Fibroblast of skin of left quadriceps (primary cell): Measurements from ENCODE around the gene FAM234B.
"Not testable (repeated sequence)": the region's sequence is repeated elsewhere in the genome, so short reads cannot be mapped to it uniquely, and the experiment has no call there.

Experiments
- DNase-seq, 2 experiments: peaks; one replicate each; pipeline ENCODE4 v3.0.0-alpha.2; 2013; ENCODE audit warnings: low read depth in 2 of 2

The FAM234B gene

DNA sequence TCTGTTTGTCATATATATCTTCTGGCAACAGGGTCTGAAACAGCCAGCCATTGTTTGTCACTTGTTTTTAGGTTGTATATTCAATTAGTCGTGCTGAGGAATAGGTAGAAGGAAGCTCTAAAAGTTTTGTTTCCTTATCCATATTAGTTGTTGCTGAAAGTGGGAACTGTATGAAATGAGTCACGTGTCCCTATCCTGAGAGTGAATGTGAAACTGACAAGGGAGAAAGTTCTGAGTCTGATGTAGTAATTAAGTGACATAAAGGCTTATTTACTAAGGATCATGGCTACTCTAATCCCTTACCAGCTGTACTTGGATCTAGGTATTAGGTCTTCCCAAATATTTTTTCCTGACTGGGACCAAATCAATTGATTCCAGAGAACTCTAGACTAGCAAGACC, 16.4 kb downstream of the FAM234B start:
- DNase-seq, result no peak

DNA sequence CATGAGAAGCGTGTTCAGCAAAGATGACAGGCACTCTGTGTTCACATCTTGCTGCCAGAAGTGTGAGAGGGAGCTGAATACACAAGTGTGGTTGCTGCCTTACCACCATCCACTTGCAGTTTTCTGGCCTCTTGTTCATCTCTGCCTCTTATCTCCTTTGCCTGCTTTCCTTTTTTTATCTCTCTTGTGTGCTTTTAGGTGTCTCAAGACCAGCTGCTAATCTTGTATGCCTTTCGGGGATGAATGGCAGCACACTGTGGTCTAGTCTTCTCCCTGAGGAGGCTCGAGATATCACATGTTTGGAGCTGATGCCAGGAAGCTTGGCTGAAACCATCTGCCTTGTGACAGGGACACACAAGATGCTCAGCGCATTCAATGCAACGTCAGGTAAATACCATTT, 17.2 kb downstream of the FAM234B start:
- no peak for DNase-seq

DNA sequence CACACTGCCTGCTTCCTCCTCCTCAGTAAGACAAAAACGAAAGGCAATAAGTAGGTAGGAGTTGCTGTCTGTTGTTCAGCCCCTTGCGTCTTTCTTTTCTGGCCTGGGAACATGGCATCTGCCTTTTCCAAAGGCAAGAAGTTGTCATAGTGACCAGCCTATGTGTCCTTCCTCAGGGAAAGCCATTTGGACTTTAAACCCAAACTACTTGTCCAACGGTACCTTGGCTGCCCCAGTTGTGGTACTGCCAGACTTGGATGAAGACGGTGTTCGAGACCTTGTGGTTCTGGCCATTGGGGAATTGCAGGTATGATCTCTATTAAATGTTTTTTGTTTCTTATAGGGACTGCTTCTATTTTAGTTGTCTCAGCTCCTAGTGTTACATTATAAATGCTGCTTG, 18.5 kb downstream of the FAM234B start:
- no peak for DNase-seq

DNA sequence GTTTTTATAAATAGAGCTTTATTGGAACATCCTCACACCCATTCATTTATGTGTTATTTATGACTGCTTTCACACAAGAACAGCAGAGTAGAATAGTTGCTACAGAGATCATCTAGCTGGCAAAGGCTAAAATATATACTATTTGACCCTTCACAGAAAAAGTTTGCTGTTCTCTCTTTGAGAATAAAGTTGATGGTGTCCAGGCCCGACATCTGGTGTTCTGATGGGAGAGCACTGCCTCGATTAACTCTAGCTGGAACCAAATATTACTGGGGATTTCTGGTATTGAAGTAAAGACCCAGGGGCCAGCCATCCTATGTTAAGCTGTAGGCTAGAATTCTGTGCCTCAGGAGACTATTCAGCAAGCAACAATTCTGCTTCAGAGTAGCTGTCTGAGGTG, 21.8 kb downstream of the FAM234B start:
- no peak for DNase-seq

DNA sequence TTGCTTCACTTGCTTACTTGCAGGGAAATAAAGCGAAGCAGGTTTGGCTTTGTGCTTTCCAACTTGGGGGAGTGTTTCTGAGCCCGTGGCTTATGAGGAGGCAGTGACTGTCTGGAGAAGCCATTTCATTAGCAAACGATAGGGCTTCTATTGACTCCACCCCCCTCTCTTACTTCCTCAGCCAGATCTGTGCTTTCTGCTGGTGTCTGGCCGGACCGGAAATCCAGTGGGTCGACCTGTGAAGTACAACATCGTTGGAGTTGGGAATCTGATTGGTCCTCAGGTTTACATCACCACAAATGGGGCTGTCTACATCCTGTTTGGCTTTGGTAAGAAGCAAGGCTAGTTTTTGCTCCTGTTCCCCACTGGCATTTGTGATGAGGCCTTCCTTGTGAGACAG, 22.3 kb downstream of the FAM234B start:
- DNase-seq, result no peak

DNA sequence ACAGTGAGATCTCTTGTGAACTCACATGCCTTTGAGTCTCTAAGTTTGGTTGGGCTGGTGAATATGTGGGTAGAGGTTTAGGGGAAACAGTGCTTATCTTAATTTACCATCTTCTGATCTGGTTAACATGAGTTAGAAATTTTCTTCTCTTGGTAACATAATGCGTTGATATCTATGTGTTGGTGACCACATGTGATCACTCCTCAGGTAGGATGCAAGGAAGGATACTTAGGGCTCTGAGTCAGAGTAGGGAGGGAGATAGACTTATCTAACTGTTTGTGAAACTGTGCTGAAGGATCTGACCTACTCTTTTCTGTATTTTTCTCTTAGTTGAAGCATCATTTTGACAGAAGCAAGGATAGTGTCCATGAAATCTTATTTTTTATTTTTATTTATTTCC, 23.1 kb downstream of the FAM234B start:
- DNase-seq, result no peak

DNA sequence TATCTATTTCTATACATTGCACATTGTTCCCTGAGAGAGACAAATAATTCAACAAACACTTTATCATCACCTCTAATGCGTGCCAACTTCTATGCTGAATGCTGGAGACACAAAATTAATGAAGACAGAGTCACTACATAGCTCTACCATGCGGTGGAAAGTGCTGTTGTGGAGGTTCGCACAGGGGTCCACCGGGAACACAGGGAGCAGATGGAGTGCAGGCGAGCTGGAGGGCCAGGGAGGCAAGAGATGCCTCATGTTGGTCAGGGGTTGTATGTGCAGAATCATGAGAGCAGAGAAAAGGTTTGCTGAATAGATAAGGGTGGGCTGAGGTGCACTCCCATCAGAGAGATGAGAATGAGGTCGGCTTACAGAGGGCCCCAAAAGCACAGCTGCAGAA, 25.2 kb downstream of the FAM234B start:
- DNase-seq, result no peak

DNA sequence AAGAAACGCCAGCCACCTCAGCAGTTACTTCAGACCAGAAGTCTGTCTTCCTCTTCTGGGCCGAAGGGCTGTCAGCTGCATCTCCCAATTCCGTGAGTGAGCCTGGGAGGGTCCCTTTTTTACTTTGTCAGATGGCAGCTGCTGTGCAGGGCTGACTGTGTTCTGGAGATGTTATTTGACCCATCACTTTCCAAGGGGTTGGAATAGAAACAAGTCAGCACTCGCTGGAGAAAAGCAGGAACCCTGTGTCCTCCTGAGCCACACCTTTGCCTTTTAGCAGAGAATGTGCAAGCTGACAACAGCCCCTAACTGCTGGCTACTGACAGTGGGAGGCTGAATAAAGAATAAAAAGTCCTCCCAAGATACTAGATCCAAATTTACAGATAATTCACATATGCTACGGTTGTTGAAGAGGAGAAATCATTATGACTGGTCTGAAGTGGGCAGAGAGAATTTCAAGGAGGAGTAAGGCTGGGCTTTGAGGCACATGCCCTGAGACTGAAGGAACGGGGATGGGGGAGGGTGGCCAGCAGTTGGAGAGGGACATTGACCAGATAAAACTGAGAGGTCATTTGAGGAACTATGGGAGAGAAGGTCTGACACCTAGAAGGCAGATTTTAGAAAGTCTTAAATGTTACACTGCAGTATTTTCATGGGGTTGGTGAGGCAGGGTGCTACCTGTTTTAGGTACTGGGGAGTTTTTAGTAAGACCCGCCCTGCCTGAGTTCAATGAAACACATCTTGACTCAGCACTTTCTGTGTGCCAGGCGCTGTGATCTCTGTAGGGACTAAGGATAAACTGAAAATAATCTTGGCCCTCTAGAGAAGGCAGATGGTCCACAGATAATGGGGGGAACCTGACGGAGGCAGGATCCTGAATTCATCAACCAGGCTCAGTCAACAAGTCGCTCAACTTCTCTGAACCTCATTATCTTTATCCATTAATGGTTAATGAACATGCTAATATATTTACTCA, 27.4 kb downstream of the FAM234B start:
- DNase-seq, result no peak

DNA sequence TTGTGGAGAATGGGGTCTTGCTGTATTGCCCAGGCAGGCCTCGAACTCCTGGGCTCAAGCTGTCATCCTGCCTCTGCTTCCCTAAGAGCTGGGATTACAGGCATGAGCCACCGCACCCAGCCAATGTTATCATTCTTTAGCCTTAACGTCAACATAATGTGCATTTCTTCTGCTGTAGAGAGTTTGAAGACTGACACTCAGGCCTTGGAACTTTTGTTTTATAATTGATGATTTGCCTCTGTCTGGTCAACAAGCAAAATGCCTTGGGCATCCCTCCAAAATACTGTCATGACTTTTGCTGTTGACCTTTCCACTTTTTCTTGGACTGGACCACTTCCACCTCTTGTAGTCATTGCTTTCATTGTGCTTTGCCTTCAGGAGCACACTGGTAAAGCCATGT, 29.0 kb downstream of the FAM234B start:
- no peak for DNase-seq

DNA sequence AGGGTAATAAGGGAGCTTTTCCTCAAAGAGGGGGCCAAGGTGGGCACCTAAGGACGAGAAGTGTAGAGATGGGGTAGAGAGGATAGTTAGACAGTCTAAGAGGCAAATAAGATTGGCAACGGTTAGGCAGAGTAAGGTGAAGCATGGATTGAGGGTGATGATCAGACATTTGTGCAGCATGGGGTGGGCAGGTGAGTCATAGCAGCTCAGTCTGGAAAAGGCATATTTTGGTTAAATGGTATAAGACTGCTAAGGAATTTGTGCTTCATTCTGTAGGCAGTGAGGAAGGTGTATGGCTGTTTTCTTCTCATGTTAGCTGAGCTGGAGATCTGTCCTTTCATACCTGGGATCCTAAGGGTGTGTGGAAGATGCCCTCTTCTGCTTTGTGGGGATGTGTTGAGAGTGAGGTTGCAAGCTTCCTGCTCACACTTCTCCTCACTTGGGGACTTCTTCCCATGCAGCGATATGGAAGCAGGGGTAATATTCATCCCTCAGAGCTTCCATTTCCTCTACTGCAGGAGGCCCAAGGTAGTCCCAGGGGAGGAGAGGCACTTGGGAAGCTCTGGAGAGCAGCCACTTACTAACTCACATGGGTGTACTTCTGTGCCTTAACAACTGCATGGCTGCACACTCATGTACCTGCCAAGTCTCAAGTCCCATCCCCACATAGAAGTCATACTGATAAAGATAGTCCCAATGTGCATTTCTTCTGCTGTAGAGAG, 30.4 kb downstream of the FAM234B start:
- no peak for DNase-seq

DNA sequence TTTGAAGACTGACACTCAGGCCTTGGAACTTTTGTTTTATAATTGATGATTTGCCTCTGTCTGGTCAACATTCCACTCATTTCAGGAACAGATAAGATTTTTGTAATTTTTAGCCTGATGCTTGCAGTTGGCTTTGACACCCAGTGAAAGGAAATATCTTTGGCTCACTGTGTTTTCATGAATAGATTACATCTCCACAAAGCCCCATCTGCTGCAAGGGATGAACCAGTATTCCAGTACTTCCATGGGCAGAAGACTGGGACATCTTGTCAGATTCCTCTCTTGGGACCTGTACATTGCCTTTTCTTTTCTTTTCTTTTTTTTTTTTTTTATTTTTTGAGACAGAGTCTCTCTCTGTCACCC, 30.9 kb downstream of the FAM234B start:
- no peak for DNase-seq

DNA sequence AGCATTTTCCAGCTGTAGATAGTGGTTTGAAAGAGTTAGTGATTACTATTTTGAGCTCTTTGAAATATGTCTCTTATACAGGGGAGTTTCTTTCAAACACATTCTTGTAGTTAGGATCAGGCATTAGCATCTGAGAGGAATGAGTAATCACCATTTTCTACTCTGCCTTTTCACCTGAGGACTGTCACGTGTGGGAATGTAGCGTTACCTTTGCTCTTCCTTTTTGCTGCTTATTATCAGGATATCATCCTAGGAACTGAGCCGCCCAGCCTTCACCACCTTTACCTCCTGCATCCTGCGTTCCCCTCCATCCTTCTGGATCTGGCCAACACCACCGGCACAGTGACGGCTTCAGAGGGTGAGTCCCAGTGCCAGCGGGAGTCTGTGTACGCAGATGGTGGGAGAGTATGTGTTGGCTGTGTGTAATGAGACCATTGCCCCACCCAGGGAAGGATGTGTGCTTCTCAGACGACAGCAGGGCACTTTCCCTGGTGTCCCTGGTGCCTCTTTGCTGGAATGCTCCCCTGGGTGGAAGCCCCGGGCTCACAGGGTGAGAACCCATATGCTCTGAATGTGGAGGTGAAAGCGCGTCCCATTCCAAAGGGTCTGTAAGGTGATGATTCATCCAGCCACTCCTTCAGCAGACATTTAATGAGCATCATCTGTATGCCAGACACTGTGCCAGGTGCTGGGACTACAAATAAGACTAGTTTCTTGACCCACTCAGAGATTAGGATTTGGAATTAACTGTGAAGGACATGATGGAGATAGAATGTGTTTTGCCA, 31.8 kb downstream of the FAM234B start:
- no peak for DNase-seq

DNA sequence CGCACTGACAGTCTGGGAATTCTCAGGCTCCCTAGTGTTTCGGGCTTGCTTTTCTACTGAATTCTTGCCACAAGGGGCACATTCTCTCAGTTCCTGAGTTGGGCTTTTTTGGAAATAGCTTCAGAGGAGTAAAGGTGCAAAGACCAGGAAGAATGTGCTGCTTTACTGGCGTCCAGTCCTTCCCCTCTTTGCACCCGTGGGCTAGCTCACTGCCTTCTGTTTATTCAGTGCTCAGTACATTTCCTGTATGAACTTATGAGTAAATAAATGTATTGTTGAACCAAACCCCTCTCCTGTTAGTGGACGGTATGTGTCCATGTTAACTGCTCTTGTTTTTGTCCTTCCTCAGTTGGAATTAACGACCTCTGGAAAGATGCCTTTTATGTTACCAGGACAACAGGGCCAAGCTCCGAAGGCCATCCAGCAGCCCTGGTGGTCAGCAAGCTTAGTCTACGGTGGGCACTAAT, 35.3 kb downstream of the FAM234B start:
- DNase-seq, result no peak

DNA sequence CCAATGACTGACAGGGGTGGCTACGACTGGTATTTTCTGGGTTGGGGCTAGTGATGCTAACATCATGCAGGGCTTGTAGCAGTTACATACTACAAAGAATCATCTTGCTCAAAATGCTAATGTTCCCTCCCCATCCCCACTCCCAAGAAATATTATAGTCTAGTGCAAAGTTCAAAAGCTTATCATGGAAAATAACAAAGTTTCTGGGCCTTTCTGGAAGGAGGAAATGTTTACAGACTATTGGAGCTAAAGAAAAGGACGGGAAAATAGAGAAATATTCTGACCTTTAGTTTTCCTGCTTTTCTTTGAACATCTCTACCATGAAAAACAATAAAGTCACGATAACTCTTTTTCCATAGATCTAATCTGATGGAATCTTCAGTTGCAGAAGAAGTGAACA, 36.1 kb downstream of the FAM234B start:
- no peak for DNase-seq

DNA sequence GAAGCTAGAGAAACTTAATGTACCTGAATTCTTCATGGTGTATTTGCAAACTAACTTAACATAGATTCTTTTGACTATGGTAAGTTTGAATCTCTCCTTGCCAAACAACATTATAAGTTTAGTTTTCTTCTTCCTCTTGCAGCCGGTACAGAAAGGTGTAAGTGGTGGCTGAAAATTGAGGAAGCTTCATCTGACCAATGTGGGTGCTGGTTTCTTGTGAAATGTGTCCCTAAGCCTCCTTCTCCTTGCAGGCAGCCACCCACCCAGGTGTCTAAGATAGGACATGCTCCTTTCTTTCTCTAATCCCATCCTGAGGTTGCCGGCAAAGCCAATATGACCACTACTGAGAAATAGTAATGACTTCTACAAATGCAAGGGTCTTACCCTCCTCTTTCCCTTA, 38.7 kb downstream of the FAM234B start:
- DNase-seq, result no peak

DNA sequence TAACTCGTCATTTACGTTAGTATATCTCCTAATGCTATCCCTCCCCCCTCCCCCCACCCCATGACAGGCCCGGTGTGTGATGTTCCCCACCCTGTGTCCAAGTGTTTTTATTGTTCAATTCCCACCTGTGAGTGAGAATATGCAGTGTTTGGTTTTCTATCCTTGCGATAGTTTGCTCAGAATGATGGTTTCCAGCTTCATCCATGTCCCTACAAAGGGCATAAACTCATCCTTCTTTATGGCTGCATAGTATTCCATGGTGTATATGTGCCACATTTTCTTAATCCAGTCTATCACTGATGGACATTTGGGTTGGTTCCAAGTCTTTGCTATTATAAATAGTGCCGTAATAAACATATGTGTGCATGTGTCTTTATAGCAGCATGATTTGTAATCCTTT, 39.5 kb downstream of the FAM234B start:
- not testable (repeated sequence) for DNase-seq

DNA sequence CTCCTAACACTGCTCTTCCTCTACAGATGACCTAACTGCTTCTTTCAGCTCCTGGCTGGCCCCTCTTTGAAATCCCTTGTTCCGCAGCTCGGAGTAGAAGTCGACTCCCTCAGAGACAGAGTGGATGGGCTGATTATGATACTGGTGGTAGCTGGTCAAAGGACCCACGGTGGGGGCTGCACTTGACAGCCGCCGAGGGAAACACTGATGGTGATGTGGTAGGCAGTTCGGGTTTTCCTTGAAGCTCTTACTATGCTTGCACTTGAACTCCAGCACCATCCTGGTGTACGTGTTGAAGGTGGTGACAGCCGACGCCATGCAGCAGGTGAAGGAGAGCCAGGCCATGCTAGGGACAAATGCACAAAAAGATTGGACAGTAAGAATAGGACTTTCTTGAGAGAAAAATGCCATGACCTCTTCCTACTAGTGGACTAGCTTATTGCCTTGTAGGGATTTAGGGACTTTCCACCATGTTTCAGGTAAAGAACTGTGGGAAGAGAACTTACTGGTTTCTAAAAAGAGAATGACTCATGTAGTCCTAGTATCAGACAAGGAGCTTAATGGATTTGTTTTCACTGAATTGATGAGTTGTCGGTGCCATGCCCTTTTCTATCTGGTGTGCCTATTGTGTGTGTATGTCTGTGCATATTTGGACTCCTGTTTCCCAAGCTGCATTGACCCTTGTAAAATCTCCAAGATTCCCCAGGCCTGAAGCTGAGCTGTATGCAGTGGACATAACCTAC, 40.9 kb downstream of the FAM234B start:
- DNase-seq, result no peak

DNA sequence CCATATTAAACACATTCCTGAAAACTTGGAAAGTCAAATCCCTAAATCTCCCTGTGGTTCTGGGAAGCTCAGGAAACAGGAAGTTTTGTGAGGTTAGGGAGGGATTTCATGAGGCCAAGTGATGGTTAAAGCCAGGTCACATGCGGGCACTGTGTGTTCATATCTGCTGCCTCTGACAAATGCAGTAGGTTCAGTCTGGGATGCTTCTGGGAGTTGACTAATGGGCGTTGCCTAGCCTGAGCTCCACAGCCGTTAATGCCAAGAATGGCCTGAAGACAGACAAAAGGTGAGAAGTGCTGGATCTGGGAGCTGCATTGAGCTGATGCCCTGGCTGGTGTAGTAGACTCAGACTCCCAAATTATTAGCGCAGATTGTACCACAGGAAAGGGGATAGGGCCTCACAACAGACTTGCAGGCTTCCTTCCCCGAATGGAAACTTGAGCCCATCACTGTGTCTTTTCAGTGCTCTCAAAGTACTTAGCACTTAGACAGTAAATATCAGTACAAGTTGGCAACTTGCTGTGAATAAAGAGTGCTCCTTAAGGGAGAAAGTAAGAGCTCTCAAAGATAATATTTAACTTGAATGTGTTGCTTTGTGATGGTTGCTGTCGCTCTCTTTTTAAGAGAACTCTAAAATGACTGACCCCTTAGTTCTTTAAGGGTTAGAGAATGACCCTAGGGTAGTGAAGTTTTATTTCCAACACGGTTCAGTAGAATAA, 41.9 kb downstream of the FAM234B start:
- DNase-seq, result no peak

DNA sequence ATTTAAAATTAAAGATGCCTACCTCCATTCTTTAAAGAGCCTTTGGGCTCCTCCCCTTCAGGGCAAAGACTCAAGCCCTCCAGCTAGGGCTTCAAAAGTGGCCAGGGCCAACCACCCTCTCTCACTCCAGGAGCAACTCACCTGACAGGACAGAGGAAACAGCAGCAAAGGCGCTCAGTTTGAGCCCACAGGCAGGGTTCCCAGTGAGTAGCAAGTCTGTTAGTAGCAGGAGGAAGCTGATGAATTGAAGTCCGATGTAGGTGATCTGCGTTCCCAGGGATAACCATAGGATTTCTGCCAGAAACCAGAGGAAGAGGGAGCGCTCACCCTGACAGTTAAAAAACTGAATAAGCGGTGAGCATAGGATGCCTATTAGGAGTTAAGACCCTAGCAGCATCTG, 43.6 kb downstream of the FAM234B start:
- no peak for DNase-seq

DNA sequence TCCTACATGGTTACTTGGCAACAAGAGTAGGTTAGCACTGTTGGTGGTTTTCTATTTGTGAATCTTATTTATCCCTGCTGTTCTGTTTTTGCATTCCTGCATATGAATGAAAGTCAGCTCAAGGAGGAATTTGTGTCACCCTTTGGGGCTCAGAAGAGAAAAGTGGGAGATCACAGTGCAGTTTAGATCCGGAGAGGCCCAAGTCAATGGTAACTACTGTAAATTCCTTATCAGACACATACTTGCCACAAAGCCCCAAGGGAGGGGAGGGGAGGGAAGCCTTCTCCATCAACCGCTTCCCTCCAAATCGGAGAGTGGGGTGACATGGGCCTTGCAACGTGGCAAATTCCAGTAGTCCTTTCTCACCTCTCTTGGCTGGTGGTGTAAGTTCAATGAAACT, 44.3 kb downstream of the FAM234B start:
- no peak for DNase-seq

DNA sequence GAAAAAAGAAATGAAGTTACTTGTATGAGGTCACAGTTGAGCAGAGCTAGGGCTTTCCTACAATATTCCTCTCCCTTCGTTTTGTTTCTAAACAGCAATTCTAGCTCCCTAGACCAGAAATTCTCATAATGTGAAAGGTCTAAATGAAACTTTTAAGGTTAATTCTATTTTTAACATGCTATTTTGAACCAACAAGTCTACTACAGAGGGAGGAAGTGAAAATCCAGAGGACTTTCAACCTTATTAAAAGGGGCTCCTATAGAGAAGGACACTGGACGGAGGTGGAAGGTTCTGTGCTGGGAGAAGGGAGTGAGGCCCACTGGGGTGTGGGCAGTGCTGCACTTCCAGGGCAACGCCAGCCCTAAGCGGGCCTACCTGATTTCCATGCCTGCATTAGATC, 45.9 kb downstream of the FAM234B start:
- no peak for DNase-seq
